Left renal pelvis (tissue), 4 donors: ENCODE results near the gene FUZ. TPM values are rescaled to one million over a fixed set of nuclear protein-coding genes. Genes with fewer than 3 reads are reported as not detected.

Experiments
- DNase-seq, 4 donors: peaks; one replicate each; pipeline ENCODE4 v3.0.0-alpha.2; 2013; ENCODE audit warnings: low read depth in 4 of 4, low spot score in 3 of 4
- polyA plus RNA-seq, 4 donors: library from polyadenylated mRNA; unstranded; fragments of 120-200 nt; gene quantifications; one replicate each; pipeline ENCODE4 v1.2.1, GENCODE V29; 2013; ENCODE audit not compliant: insufficient read length in 4 of 4

FUZ gene
- polyA plus RNA-seq, 4 donors = 20.9 to 43.3 (median 35.5) TPM

DNA sequence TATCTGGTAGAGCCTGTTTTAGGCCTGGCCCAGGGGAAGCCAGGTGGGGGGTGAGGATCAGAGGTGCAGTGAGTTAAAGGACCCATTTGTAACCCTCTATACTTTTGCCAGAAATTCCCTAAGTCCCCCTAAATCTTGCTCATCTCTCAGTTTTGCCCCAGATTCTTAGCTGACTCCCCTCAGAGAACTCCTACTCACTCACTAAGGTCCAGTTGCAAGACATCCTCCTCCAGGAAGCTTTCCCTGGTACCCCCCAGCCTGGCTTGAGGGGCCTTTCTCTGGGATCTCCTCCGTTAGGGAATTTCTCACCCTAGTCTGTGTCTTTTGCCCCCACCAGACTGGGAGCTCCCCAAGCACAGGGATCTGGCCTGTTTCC is 51.9 kb downstream of the FUZ start:
- DNase-seq = no peak

- DNase-seq = no peak
Observed at GRCh38 chr19:49758292-49758691, 54.8 kb downstream of the FUZ start.

Other genes starting within 250 kb of the FUZ start
- 10 to 100 TPM; 46.1 to 75.0 (median 57.6) TPM for gene NOSIP, start 232.7 kb downstream of the FUZ start, polyA plus RNA-seq
- gene PRRG2, start 232.0 kb downstream of the FUZ start, polyA plus RNA-seq = 1 to 10 TPM in 3 of 4 donors, under 1 TPM in 1; 0.52 to 7.5 (median 6.4) TPM
- 10 to 100 TPM; 15.4 to 31.1 (median 20.3) TPM for gene PRR12, start 222.1 kb downstream of the FUZ start, polyA plus RNA-seq
- 10 to 100 TPM; 20.1 to 49.9 (median 26.6) TPM for gene RRAS, start 173.1 kb downstream of the FUZ start, polyA plus RNA-seq
- 10 to 100 TPM; 28.7 to 45.5 (median 31.3) TPM for gene SCAF1, start 171.1 kb downstream of the FUZ start, polyA plus RNA-seq
- gene IRF3, start 147.4 kb downstream of the FUZ start, polyA plus RNA-seq = 10 to 100 TPM; 39.3 to 84.9 (median 47.1) TPM
- 10 to 100 TPM; 20.6 to 36.1 (median 22.4) TPM for gene BCL2L12, start 147.4 kb downstream of the FUZ start, polyA plus RNA-seq
- gene PRMT1, start 136.0 kb downstream of the FUZ start, polyA plus RNA-seq = 100 to 1,000 TPM; 161 to 255 (median 205) TPM
- gene ADM5, start 123.7 kb downstream of the FUZ start, polyA plus RNA-seq = 1 to 10 TPM in 2 of 4 donors, under 1 TPM in 2; 0.74 to 2.1 (median 1.1) TPM
- gene CPT1C, start 122.2 kb downstream of the FUZ start, polyA plus RNA-seq = 10 to 100 TPM; 10.9 to 22.8 (median 16.1) TPM
- under 1 TPM in 3 of 4 donors, not detected in 1; 0.08 to 0.48 (median 0.09) TPM for gene TSKS, start 50.0 kb downstream of the FUZ start, polyA plus RNA-seq
- gene AP2A1, start 46.3 kb downstream of the FUZ start, polyA plus RNA-seq = 10 to 100 TPM; 45.5 to 74.1 (median 62.0) TPM
- 10 to 100 TPM; 43.9 to 76.8 (median 64.9) TPM for gene MED25, start 5.0 kb upstream of the FUZ start, polyA plus RNA-seq
- gene PTOV1, start 37.9 kb upstream of the FUZ start, polyA plus RNA-seq = 100 to 1,000 TPM; 218 to 399 (median 268) TPM
- gene PNKP, start 54.3 kb upstream of the FUZ start, polyA plus RNA-seq = 10 to 100 TPM; 35.5 to 97.3 (median 48.8) TPM
- 10 to 100 TPM; 27.3 to 46.8 (median 32.0) TPM for gene AKT1S1, start 64.1 kb upstream of the FUZ start, polyA plus RNA-seq
- gene TBC1D17, start 64.4 kb upstream of the FUZ start, polyA plus RNA-seq = 10 to 100 TPM; 35.2 to 64.9 (median 43.0) TPM
- 1 to 10 TPM; 1.4 to 3.4 (median 2.0) TPM for gene IL4I1, start 83.6 kb upstream of the FUZ start, polyA plus RNA-seq
- gene ATF5, start 115.9 kb upstream of the FUZ start, polyA plus RNA-seq = 10 to 100 TPM; 17.8 to 26.2 (median 20.8) TPM
- gene NUP62, start 116.2 kb upstream of the FUZ start, polyA plus RNA-seq = 10 to 100 TPM; 59.6 to 72.0 (median 61.1) TPM
- gene SIGLEC11, start 147.9 kb upstream of the FUZ start, polyA plus RNA-seq = 10 to 100 TPM in 1 of 4 donors, 1 to 10 TPM in 3; 4.4 to 25.0 (median 5.5) TPM
- 10 to 100 TPM; 31.4 to 54.8 (median 48.6) TPM for gene VRK3, start 212.1 kb upstream of the FUZ start, polyA plus RNA-seq
- gene ZNF473, start 212.7 kb upstream of the FUZ start, polyA plus RNA-seq = 10 to 100 TPM; 10.7 to 16.4 (median 15.1) TPM